Lower leg skin (tissue), 3 donors: ENCODE measurements around the gene ARRB2.

Source experiments
- CTCF ChIP-seq, 3 donors: fragments of 450-650 bp; IDR thresholded peaks; one replicate each; pipeline ENCODE4 v1.5.1; 2016; ENCODE audit warnings: antibody characterized with exemption in 3 of 3, mild to moderate bottlenecking in 3 of 3, moderate library complexity in 2 of 3
- POLR2A ChIP-seq, 2 donors: fragments of 450-650 bp; IDR thresholded peaks; one replicate each; pipeline ENCODE4 v1.6.1; 2016 to 2017; ENCODE audit warnings: antibody characterized with exemption in 2 of 2, mild to moderate bottlenecking in 1 of 2, moderate library complexity in 1 of 2

GRCh38 chr17:4721203-4722135 lies 11.0 kb downstream of the ARRB2 start:
- TF ChIP-seq POLR2A (IDR thresholded peaks at IDR 0.05) (no peak), CTCF (IDR thresholded peaks at IDR 0.05) (no peak)
